A673 (cell line): ENCODE measurements around the gene LARP4. TPM values are rescaled to one million over a fixed set of nuclear protein-coding genes. Genes with fewer than 3 reads are reported as not detected.
"Not testable (repeated sequence)": the region's sequence is repeated elsewhere in the genome, so short reads cannot be mapped to it uniquely, and the experiment has no call there.

Experiments used
- BruUV-seq: library from RNA; stranded (reverse); fragments of 400-500 nt; replicated peaks from 2 replicates; lab custom pipeline; 2021; lab: Mats Ljungman, UMichigan
- CTCF ChIA-PET: fragments of 300-600 bp; sonication (Branson Sonifier 250); formaldehyde crosslinking; loops from one replicate; lab custom pipeline; 2022; ENCODE audit warnings: antibody characterized with exemption; lab: Charles Lee
- POLR2A ChIA-PET: fragments of 300-600 bp; sonication (Branson Sonifier 250); formaldehyde crosslinking; loops from one replicate; lab custom pipeline; 2022; ENCODE audit warnings: antibody characterized with exemption; ENCODE audit not compliant: low non-redundant PET; lab: Charles Lee
- DNase-seq: peaks from one replicate; pipeline ENCODE4 v3.0.0-alpha.2; 2015; ENCODE audit warnings: low spot score
- H3K27ac ChIP-seq: fragments of 200-600 bp; sonication (generic); 2 replicates; pipeline ENCODE4 v1.5.1; 2016; ENCODE audit warnings: mixed run types, low read depth, mild to moderate bottlenecking, mixed read lengths, antibody characterized with exemption, low read length; ENCODE audit not compliant: poor library complexity, severe bottlenecking
- H3K27me3 ChIP-seq: fragments of 200-600 bp; sonication (generic); replicated peaks from 2 replicates; pipeline ENCODE4 v1.6.1; 2017; ENCODE audit warnings: mixed run types, low read depth, mild to moderate bottlenecking, mixed read lengths, antibody characterized with exemption, low read length; ENCODE audit not compliant: insufficient read depth, poor library complexity
- H3K36me3 ChIP-seq: fragments of 200-600 bp; sonication (generic); 2 replicates; pipeline ENCODE4 v1.6.1; 2016; ENCODE audit warnings: mixed run types, mild to moderate bottlenecking, mixed read lengths, antibody characterized with exemption, low read length; ENCODE audit not compliant: insufficient read depth, poor library complexity, severe bottlenecking
- H3K4me1 ChIP-seq: fragments of 200-600 bp; sonication (generic); 2 replicates; pipeline ENCODE4 v1.6.1; 2017; ENCODE audit warnings: mixed run types, mild to moderate bottlenecking, mixed read lengths, antibody characterized with exemption, low read length; ENCODE audit not compliant: insufficient read depth, poor library complexity, severe bottlenecking
- H3K4me3 ChIP-seq: fragments of 200-600 bp; sonication (generic); 2 replicates; pipeline ENCODE4 v1.5.1; 2016; ENCODE audit warnings: low read depth, mixed run types, mild to moderate bottlenecking, mixed read lengths, low read length; ENCODE audit not compliant: poor library complexity, severe bottlenecking
- H3K9me3 ChIP-seq: fragments of 200-600 bp; sonication (generic); 2 replicates; pipeline ENCODE4 v1.6.1; 2016; ENCODE audit warnings: mixed run types, low read depth, mild to moderate bottlenecking, mixed read lengths, antibody characterized with exemption, low read length; ENCODE audit not compliant: poor library complexity, severe bottlenecking
- CTCF ChIP-seq: fragments of 300-800, 200-600 bp; sonication (generic); conservative IDR thresholded peaks from 2 replicates; pipeline ENCODE4 v1.5.1; 2017; ENCODE audit warnings: low read depth, mild to moderate bottlenecking, antibody characterized with exemption, low read length, moderate library complexity, mixed read lengths
- EZH2 ChIP-seq: fragments of 200-600 bp; sonication (generic); IDR thresholded peaks from 2 replicates; pipeline ENCODE4 v1.6.1; 2017; ENCODE audit warnings: borderline replicate concordance, low read depth, mild to moderate bottlenecking, mixed read lengths, antibody characterized with exemption, low read length; ENCODE audit not compliant: poor library complexity, severe bottlenecking
- intact Hi-C: fragments of 100-400 bp; cut with micrococcal nuclease; formaldehyde crosslinking; loops from one replicate; pipeline ENCODE4 v1.10.0; 2022; ENCODE audit not compliant: unreplicated experiment
- total RNA-seq: library from RNA; stranded (reverse); gene quantifications from 2 replicates; pipeline ENCODE4 v1.2.3, GENCODE V29; 2021

Gene LARP4
- total RNA-seq, 1 experiment from 2014 or later, result 91.0 TPM

- Histone ChIP-seq H3K4me3 (no peak overlapping the region), H3K27ac (peak overlapping the region; percentile 36), H3K4me1 (peaks cover 13% of the 10 kb centered on the region), H3K36me3 (peaks cover 27% of the 10 kb centered on the region), H3K27me3 (no peaks in the 10 kb centered on the region), H3K9me3 (no peaks in the 10 kb centered on the region)
- ChIA-PET CTCF (no interaction called here), POLR2A (no interaction called here)
- DNase-seq, result peak; percentile 69
- intact Hi-C loops, result no loop called here
- no peak for TF ChIP-seq EZH2
- no peak for TF ChIP-seq CTCF
- BruUV-seq, result no TSS peak
Observed at GRCh38 chr12:50425589-50426258, 25.0 kb downstream of the LARP4 start.

GRCh38 chr12:50431656-50432055 is 31.0 kb downstream of the LARP4 start:
- POLR2A ChIA-PET, H3K27ac ChIP-seq, CTCF ChIA-PET, H3K4me1 ChIP-seq, BruUV-seq, H3K27me3 ChIP-seq, H3K9me3 ChIP-seq, intact Hi-C loops, H3K4me3 ChIP-seq, DNase-seq: not testable (repeated sequence)
- H3K36me3 ChIP-seq, result peaks cover 71% of the 10 kb centered on the region

- H3K36me3 ChIP-seq, result peaks cover 89% of the 10 kb centered on the region
- H3K4me1 ChIP-seq, result peaks cover 4% of the 10 kb centered on the region
- no peak overlapping the region for H3K4me3 ChIP-seq
- BruUV-seq, result no TSS peak
- H3K9me3 ChIP-seq, result no peaks in the 10 kb centered on the region
- POLR2A ChIA-PET, result no interaction called here
- TF ChIP-seq CTCF, result no peak
- no peak for TF ChIP-seq EZH2
- DNase-seq, result no peak
- no peaks in the 10 kb centered on the region for H3K27me3 ChIP-seq
- CTCF ChIA-PET, result no interaction called here
- intact Hi-C loops, result no loop called here
- no peak overlapping the region for H3K27ac ChIP-seq
Observed at GRCh38 chr12:50440288-50440687, 39.6 kb downstream of the LARP4 start.

GRCh38 chr12:50441763-50442162 is 41.1 kb downstream of the LARP4 start:
- POLR2A ChIA-PET, result no interaction called here
- CTCF ChIA-PET, result no interaction called here
- no TSS peak for BruUV-seq

More at GRCh38 chr12:50441763-50442162, 41.1 kb downstream of the LARP4 start:
- Histone ChIP-seq H3K27ac (no peak overlapping the region), H3K27me3 (no peaks in the 10 kb centered on the region), H3K36me3 (peaks cover 81% of the 10 kb centered on the region), H3K4me3 (no peak overlapping the region), H3K4me1 (peaks cover 4% of the 10 kb centered on the region), H3K9me3 (no peaks in the 10 kb centered on the region)
- DNase-seq, result no peak
- TF ChIP-seq EZH2 (no peak), CTCF (no peak)
- intact Hi-C loops, result no loop called here
